GM12891 (cell line): Measurements from ENCODE around the gene IL11RA.

Experiments
- PAX5 ChIP-seq: IDR thresholded peaks from 2 replicates; pipeline ENCODE4 v1.6.1; 2011; ENCODE audit warnings: low read length, moderate library complexity, mild to moderate bottlenecking; ENCODE audit not compliant: insufficient read depth, severe bottlenecking
- POLR2A ChIP-seq: IDR thresholded peaks from 2 replicates; pipeline ENCODE4 v1.6.1; 2011; ENCODE audit warnings: low read depth, low read length, control low read depth

DNA sequence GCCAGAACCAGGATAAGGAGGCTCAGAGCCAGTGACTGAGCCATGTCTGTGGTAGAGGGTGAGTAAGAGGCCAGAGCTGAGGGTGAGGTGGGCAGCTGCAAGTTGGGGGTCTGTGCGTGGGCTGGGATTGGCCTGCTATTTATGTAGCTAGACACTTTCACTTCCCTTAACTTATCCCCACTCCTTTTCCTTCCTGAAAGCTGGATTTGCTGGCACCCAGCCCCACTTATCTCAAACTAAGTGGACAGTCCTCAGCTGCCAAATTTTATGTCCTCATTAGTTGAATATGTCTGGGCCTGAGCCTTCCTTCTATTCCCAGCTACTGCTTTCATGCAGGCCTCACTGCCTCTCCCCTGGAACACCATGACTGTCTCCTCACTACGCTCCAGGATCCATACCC lies 58.0 kb downstream of the IL11RA start, which contains the start of gene CCL21:
- TF ChIP-seq POLR2A: no peak
- TF ChIP-seq PAX5: no peak
